HG03432 (cell line): ENCODE measurements around the gene PIGN.

Experiments used
- ATAC-seq: cut with Tn5 transposase; IDR thresholded peaks from one replicate; pipeline ENCODE4 v1.9.1; 2021; ENCODE audit warnings: mild to moderate bottlenecking, moderate library complexity; ENCODE audit not compliant: unreplicated experiment

Gene PIGN

DNA sequence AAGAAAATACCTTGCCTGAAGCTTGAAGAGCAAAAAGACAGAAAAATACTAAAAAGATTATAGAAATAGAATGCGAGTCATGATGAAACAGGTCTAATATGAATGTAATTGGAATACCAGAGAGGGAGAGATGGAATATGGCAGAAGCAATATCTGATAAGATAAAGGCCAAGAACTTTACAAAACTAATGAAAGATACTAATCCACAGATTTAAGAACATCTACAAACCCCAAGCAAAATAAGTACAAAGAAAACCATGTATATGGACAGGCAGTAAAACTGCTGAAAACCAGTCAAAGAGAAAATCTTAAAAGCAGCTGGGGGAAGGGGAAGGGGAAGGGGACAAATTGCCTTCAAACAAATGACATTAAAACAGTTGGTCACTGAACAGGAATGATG is 67.0 kb downstream of the PIGN start:
- ATAC-seq, result no peak

GRCh38 chr18:62118328-62118727 is 68.5 kb downstream of the PIGN start:
- ATAC-seq, result no peak

- no peak for ATAC-seq
Measured at GRCh38 chr18:62109676-62110075, 77.2 kb downstream of the PIGN start.

- ATAC-seq, result no peak
Measured at GRCh38 chr18:62107881-62108280, 79.0 kb downstream of the PIGN start.

DNA sequence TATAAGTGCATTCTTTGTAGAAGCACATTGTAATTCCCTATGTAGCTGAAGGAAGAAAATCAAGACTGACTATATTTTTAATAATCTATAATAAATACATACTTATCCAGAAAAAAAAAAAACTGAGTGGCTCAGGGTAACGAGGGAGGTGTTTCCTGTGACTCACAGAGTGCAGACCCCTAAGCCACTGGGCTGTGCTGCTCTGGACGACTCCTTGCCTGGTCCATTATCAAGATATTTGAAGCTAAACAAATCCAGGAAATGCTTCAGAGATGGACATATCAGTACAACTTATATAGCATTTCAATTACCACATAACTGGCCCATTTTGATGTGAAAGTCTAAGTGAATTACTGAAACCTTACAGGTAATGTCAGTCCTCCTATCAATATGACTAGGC is 80.6 kb downstream of the PIGN start:
- no peak for ATAC-seq

DNA sequence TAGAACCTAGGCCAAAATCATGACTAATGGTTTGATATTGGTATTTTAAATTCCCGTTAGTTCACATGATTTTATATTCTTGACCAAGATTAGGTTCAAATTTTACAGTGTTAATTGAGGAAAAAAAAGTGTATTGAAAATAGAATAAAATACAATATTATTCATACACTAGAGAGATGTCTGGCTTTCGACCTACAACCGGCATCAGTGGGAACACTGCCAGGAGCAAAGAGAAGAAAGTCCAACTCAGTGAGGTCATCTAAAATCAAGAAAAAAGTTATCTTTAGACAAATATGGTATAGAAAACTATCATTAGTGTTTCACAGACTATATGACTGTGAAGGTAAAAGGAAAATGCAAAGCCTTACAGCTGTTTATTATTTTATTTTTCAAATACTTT is 81.5 kb downstream of the PIGN start:
- no peak for ATAC-seq

GRCh38 chr18:62102221-62102620 is 84.6 kb downstream of the PIGN start:
- ATAC-seq, result peak; percentile 73

DNA sequence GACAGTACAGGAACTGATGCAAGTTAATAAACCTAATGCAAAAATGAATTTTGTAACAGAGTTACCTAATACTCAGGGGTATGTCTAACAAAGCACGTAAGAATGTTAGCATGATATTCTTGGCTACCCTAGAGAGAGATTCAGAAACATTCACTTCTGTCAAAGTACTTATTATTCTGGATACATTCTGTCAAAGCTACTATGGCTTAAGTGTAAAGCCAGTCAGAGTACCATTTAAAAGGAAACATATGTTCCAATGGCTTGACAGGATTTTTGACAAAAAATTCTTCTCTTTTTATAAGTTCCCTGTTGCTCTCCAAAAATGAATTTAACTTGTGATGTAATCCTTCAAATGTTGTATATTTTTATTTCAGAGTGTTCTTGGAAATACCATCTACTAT is 85.5 kb downstream of the PIGN start:
- ATAC-seq, result no peak

- ATAC-seq, result no peak
Measured at GRCh38 chr18:62098960-62099359, 87.9 kb downstream of the PIGN start.

GRCh38 chr18:62097698-62098097 is 89.2 kb downstream of the PIGN start:
- ATAC-seq, result no peak

- no peak for ATAC-seq
Measured at GRCh38 chr18:62091487-62092120, 95.3 kb downstream of the PIGN start.

GRCh38 chr18:62089174-62089573 is 97.7 kb downstream of the PIGN start:
- no peak for ATAC-seq

DNA sequence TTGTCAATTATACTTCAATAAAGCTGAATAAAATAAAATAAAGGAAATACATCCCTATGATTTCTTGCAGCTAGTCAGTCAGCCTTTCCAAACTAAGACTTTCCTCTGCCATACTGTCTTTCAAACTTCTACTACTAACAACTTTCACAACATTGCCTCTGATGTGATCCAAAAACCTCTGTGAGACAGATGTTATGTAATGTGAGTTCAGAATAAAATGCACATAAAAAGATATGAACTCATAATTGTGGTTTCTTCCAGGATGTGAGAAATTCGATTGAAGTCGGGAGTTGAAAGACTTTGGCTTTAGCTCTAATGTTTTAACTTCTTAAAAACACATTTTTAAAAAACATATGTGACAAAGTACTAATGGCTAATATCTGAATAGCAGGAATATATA is 98.7 kb downstream of the PIGN start:
- ATAC-seq, result no peak

- ATAC-seq, result no peak
Measured at GRCh38 chr18:62085756-62086155, 101.1 kb downstream of the PIGN start.

DNA sequence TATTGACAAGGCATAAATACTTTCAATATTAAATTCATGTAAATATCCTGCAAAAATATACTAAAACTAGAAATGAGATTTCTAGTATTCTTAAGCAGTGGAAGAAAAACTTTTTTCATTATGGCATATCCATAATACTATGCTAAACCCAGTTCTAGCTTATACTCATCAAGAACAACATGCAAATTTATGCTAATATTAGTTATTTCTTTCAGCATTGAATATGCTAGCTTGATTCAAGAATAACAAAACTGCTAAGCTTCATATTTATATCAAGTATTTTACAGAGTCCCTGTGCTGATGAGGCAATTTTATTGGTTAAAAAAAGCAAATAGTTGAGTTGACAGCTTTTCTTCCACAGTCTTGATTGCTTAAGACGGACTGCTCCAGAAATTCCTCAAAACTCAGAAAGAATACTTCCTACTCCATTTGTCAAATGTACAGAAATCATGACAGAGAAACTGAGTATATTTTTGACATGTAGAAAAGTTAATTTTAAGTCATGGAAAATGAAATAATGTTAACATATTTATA is 105.0 kb downstream of the PIGN start:
- ATAC-seq, result no peak

DNA sequence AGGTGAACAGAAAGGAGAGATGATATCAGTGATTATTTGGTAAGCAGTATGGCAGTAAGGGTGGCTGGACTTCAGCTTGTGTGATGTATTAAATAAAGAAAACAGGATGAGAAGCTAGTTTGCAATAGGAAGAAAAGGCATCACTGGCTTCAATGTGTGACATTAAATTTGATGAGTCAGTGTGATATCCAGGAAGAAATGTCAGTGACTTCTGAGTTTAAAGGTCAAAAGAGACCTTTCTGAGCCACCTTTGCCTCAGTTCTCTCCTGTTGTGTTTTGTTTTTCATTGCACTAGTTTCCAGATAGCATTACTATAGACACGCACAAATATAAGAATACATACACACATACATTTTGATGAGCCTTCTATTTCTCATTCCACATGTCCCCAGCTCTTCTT is 105.6 kb downstream of the PIGN start:
- ATAC-seq, result no peak

DNA sequence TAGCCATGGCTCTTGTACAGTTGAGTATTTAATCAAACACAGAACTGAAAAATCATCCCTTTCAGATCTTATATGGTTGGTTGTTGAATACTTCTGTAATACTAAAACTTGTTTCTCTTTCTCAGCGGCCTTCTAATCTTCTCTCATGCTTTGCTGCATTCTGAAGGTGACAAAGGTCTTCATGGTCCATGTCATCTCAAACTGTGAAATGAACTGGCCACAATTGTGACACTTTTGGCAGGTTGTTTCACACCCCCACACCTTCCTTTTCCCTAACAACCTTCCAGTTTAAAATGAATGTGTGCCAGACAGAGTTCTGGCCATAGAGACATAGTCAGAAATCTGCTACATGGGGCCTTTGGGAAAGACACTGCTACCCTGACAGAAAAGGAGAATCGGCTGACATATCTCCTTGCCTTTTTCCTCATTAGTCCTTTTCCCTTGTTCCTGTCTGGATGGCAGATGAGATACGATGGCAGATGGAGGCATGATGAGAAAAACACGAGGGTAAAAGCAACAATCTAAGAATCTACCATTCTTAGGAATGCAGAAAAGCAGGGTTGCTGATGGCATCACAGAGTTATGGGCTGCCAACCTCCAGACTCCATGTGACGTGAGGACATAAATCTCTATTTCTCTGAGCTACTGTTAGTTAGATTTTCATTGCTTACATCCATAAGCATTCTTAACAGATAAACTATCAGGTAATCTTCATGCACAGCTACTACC is 106.5 kb downstream of the PIGN start:
- ATAC-seq, result no peak

DNA sequence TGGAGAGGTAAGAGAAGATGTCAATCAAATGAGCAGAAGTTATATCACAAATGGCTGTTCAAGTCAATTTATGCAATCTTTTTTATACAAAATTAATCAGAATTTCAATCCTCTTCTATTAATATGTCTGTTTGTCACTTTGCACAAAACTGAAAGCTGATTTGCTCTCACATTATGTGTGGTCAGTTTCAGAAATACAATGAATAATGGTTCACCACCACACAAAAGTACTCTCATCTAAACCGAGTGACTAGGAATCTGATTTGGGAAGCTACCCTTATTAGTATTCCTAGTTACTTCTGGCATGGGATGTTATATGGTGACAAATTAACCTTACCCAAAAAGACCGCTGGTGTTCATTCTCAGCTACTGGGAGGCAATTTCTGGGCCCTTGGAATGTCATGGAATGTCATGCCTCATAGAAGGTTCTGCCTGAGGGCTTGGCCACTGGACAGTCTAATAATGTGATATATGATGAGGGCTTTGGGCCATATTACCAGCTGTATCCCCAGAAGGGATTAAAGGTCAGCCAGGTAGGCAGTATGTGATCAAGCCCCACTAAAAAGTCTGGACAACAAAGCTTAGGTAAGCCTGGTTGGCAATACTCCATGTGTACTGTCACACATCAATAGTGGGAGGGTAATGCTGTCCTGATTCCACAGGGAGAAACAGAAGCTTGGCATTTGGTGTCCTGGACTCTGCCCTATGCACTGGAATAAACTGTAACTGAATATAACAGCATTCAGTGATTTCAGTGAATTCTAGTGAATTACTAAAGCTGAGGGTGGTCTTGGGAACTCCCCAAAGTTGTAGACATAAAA is 113.2 kb downstream of the PIGN start:
- no peak for ATAC-seq

DNA sequence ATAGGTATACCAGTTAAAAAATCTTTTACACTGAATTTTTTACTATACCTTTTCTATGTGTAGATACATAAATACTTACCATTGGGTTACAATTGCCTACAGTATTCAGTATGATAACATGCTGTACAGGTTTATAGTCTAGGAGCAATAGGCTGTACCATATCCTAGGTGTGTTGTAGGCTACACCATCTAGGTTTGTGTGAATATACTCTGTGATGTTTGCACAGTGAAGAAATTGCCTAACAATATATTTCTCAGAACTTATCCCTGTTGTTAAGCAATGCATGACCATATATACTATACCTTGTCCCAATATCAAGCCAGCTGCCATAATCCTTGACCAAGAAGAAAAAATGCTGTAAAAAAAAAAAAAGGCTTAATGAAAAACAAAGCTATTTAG is 114.5 kb downstream of the PIGN start:
- no peak for ATAC-seq

DNA sequence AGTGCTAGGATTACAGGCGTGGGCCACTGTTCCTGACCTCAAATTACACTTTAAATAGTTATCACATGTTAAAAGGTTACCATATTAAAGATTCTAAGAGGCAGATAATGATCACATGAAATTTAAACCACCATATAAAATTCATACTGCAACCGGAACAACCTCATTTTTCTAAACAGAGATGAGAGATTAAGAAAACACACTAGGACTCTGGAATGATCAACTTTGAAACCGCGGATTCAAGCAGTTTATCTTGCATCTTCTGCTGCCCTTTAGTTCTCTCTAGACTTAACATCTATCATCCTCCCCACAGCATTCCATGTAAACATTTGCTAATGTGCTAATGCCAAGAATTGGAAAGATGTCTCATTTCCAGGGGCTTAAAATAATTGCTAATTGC is 115.8 kb downstream of the PIGN start:
- ATAC-seq, result no peak

DNA sequence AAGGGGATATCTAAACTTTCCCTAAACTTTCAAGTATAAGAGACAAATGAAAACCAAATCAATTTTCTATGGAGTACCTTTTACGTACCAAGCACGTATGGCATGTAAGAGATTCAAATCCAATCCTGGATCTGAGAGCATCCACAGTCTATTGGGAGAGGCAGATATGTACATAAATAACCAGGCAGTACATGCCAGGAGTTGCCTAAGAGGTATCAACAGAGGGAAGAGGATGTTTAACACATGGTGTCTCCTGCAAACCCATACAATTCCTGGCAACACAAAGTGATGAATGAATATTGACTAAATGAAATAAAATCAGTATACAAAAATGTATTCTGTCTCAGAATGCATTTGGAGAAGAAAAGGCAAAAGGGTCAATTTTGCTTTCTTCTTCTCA is 116.6 kb downstream of the PIGN start:
- ATAC-seq, result no peak

DNA sequence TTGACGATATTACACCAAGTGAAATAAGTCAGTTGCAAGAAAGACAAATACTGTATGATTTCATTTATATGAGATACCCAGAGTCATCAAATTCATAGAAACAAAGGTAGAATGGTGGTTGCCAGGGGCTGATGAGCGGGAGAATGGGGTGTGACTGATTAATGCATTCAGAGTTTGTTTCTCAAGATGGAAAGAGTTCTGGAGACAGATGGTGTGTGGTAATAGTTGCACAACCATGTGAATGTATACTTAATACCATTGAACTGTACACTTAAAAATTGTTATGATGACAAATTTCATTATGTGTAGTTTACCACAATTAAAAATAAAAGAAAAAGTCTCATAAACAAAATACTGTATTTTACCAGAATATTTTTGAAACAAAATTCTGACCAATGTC is 117.3 kb downstream of the PIGN start:
- ATAC-seq, result no peak
